ENCODE results near the gene NME9.
"Not testable (repeated sequence)": the region's sequence is repeated elsewhere in the genome, so short reads cannot be mapped to it uniquely, and the experiment has no call there.

Gene NME9, protein sequence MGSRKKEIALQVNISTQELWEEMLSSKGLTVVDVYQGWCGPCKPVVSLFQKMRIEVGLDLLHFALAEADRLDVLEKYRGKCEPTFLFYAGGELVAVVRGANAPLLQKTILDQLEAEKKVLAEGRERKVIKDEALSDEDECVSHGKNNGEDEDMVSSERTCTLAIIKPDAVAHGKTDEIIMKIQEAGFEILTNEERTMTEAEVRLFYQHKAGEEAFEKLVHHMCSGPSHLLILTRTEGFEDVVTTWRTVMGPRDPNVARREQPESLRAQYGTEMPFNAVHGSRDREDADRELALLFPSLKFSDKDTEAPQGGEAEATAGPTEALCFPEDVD

DNA sequence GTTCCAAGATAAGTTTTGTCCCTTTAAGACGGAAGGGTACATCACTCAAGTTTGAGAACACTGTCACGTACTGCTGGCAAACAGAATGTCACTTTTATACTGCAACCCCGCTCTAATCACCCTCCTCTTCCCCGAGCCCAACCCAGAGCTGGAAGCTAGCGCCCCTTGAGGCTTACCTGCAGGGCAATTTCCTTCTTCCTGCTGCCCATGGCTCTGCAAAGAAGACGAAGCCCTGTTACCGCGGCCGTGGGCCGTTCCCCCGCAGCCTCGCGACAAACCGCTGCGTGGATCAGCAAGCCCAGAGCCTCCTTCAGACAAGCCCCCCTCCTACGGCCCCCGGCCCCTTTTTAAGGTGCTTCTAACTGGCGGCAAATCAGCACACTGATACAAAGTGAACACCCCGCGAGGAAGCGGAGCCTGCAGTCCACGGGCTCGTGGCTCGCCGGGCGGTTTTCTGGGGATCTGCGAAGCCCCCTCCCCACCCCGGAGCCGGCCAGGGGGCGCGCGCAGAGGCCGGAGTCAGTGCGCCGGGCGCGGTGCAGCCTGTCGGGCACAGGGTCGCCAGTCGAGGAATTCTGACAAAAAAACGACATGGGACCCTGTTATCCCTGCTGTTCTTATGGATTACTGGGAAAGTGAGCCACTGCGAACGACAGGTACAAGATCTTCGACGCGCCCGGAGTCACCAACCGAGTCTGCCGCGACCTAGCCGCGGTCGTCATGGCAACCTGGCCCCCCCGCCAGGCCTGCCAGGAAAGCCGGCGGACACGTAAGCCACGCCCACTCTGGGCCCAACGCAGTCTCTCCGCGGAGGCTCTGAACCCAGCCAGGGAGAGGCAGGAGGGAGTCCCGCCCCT is at the start of gene NME9:
Gene NME9, minus strand, starts transcription at position 725 of the 857 bp plus-strand sequence. Its CDS starts 516 bp downstream, at position 209.
- DNase-seq (ENCODE audit: low read depth, low spot score): peak; percentile 60

DNA sequence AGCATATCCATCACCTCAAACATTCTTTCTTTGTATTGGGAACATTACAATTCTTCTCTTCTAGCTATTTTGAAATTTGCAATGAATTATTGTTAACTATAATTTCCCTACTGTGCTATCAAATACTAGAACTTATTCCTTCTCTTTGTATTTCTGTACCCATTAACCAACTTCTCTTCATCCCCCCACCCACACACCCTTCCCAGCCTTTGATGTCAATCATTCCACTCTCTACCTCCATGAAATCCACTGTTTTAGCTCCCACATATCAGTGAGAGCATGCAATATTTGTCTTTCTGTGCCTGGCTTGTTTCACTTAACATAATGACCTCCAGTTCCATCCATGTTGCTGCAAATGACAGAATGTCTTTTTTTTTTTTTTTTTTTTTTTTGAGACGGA is 49.3 kb upstream of the NME9 start:
- DNase-seq (ENCODE audit: low read depth, low spot score): no peak

DNA sequence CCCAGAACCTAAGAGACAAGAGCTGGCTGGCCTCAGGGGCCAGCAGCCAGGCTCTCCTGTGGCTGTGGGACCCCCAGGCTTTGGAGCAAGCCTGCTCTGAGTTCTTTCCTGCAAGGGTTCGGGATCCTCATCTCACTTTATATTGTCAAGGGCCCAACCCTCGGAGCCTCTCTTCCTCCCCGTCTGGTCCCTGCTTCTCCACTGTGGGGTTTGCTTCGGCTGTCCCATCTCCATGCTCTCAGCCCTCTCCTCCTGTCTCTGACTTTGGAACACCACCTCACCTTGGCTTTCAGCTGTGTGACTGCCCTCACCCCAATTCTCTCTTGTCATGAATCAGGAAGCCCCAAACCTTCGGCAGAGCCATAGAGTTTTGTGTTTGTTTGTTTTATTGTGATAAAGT is 48.7 kb upstream of the NME9 start:
- no peak for DNase-seq (ENCODE audit: low read depth, low spot score)

- DNase-seq (ENCODE audit: low read depth, low spot score): no peak
Observed at GRCh38 chr3:138377804-138378203, 48.2 kb upstream of the NME9 start.

DNA sequence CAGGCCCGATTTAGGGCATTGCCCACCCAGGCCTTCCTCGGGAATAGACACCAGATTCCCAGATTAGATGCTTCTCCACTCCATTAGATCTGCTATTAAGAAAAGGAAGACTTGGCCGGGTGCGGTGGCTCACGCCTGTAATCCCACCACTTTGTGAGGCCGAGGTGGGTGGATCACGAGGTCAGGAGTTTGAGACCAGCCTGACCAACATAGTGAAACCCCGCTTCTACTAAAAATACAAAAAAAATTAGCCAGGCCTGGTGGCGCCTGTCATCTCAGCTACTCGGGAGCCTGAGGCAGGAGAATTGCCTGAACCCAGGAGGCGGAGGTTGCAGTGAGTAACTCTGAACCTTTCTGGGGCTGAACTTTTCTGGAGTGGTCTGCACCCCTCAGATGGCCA is 47.6 kb upstream of the NME9 start:
- not testable (repeated sequence) for DNase-seq (ENCODE audit: low read depth, low spot score)

DNA sequence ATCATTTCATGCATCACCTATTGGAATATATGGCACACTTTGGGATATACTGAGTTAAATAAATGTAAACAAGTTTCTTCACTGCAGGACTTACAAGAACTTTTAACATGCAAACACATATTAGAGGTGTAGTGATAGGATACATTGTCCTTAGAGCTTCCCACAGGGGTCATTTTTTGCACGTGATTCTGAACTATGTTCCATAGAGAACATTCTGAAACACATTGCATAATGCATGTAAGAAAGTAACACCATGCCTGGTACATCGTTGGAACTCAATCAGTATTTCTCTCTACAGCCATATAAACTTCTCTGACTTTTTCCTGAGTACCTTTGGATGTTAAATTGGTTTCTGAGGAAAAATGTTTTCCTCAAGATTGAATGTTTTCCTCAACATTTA is 47.0 kb upstream of the NME9 start:
- DNase-seq (ENCODE audit: low read depth, low spot score): no peak

DNA sequence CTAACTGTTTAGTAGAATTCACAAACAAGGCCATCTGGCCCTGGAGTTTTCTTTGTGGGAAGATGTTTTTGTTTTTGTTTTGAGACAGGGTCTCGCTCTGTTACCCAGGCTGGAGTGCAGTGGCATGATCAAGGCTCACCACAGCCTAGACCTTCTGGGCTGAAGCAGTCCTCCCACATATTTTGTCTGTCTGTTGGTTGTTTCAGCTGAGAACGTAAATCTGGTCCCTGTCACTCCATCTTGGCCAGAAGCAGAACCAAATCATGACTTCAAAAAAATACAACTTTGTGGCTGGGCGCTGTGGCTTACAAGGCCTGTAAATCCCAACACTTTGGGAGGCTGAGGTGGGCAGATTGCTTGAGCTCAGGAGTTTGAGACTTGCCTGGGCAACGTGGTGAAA is 45.8 kb upstream of the NME9 start:
- DNase-seq (ENCODE audit: low read depth, low spot score): no peak

DNA sequence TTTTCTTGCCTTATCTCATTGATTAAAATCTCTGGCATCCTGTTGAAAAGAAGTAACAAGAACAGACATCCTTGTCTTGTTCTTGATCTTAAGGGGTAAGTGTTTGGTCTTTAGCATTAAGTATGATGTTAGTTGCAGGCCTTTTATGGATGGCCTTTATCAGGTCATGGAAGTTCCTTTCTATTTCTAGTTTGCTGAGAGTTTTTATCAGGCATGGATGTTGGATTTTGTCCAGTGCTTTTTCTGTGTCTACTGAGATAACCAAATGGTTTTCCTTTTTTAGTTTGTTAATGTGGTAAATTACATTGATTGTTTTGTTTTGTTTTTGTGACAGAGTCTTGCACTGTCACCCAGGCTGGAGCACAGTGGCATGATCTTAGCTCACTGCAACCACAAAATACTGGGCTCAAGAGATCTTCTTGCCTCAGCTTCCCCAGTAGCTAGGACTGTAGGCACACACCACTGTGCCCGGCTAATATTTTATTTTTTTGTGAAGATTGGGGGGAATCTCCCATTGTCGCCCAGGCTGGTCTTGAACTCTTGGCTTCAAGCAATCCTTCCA is 45.0 kb upstream of the NME9 start:
- DNase-seq (ENCODE audit: low read depth, low spot score): no peak

DNA sequence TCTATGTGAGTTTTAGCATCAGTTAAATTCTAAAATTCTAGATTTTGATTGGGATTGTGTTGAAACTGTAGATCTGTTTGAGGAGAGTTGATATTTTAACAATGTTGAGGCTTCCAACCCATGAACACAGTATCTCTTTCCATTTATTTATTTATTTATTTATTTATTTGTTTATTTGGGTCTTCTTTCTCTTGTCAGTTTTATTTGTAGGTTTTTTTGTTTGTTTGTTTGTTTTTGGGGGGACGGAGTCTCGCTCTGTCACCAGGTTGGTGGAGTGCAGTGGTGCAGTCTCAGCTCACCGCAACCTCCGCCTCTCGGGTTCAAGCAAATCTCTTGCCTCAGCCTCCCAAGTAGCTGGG is 44.1 kb upstream of the NME9 start:
- DNase-seq (ENCODE audit: low read depth, low spot score): no peak

DNA sequence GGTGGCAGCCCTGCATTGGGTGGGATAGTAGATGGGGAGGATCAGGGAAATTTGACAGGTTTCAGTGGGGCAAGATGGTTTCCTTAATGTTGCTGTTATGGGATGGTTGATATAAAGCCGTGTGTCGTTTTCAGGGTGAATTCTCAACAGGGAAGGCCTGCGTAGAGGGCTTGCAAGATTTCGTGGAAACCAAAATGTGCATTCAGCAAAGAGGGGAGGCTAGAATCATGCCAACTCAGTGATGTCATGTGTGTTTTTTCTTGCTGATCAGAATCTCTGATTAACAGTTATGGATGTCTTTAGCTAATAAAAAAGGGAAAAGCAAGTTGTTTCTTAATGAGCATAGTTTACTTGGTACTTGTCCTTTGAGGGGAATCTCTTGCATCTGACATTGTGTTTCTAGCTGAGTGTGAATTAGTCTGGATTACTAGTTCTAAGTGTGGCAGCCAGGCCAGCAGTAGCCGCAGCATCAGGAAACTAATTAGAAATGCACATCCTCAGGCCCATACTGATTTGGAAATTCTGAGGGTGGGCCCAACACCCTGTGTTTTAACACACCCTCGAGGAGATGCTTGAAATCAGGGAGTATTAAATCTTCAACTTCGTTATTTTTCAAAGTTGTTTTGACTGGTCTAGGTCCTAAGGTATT is 43.6 kb upstream of the NME9 start:
- DNase-seq (ENCODE audit: low read depth, low spot score): no peak

- no peak for DNase-seq (ENCODE audit: low read depth, low spot score)
Observed at GRCh38 chr3:138371070-138371965, 41.7 kb upstream of the NME9 start.

GRCh38 chr3:138370321-138370720 is 40.7 kb upstream of the NME9 start:
- no peak for DNase-seq (ENCODE audit: low read depth, low spot score)

DNA sequence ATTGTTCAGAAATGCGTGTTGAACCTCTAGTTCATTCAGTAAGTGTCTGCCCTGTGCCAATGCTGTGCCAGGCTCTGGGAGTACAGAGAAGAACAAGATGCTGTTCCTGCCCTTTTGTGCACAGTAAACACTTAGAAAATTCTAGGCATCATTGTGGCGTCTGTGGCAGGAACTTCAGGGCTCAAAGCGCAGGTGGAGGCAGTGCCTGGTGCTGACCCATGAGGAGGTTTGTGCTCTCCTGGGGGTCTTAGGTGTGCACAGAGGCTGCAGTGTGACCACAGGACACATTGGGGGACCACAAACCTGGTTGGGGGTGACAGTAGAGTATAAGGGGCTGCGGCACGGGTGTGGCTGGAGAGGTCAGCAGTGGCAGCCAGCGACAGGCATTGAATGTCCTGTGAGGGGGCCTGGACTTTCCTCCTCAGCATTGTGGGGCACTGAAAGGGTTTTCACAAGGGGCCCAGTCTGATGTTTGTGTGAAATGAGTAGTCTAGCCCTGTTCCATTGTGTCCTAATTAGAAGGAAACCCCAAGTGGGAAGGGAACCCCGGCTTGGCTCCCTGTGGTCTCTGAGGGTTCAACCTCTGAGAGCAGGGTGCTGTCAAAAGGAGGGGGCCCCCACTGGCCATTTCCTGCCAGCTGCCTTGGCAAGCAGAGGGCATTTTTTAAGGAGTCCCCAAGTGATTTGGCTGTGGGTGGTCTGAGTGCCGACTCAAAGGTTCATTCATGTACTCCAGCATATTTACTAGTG is 39.7 kb upstream of the NME9 start:
- no peak for DNase-seq (ENCODE audit: low read depth, low spot score)

GRCh38 chr3:138367911-138368310 is 38.3 kb upstream of the NME9 start:
- no peak for DNase-seq (ENCODE audit: low read depth, low spot score)

GRCh38 chr3:138367326-138367850 is 37.7 kb upstream of the NME9 start:
- DNase-seq (ENCODE audit: low read depth, low spot score): no peak

DNA sequence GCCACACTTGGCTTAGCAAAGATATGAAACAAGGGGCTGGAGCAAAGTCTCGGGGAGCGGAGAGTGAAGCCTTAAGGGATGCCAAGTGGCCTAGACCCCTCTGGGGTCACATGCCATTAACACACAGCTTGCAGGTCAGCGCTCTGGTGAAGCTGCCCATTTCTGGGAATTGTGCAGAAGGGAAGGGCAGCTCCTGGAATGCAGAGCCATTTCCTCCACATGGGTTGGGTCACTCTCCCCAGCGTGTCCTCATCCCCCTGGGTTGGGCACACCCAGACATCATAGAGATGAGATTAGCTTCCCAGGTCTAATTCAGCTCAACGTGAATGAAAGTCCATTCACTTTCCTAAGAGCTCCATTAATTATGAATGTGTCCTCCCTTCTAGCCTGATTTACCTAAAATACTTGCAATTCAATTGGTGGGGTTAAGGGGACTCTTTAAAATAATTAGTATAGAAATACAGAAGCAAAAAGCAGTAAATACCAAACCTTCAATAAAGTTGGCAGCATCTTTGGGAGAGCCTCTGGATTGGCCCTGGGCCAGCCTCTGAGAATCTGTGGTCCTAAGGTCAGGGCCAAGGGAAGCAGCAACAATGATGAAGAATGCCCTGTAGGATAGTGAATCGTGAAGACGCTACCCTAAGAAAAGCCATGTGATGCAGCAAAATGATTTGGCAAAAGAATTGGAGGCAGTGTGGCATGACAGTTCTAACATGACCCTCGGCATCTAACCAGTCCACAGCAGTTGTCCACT is 36.5 kb upstream of the NME9 start:
- DNase-seq (ENCODE audit: low read depth, low spot score): no peak

DNA sequence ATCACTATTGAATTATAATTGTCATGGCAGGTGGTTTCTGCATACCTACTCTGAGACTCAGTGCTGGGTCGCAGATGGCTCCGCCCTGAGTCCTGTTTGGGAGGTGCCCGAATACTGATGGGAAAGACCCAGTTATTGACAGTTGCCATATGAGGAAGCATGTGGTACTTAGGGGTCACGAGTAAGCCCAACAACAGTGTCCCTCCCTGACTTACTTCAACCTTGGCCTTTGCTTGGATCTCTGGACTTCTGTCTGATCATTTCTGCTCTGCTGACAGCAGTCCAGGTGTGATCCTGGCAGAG is 35.6 kb upstream of the NME9 start:
- no peak for DNase-seq (ENCODE audit: low read depth, low spot score)

GRCh38 chr3:138364356-138365252 is 35.0 kb upstream of the NME9 start:
- DNase-seq (ENCODE audit: low read depth, low spot score): no peak

- no peak for DNase-seq (ENCODE audit: low read depth, low spot score)
Observed at GRCh38 chr3:138363322-138363721, 33.7 kb upstream of the NME9 start.

All from activated CD4-positive, CD25-positive, alpha-beta regulatory T cell treated with anti-CD3 and anti-CD28 coated beads, Interleukin-2, amount 50 U/mL, for 16 hours (primary cell).